Measurements from ENCODE around the gene SMCHD1.

- TF ChIP-seq EZH2 (IDR thresholded peaks at IDR 0.05; ENCODE audit: borderline replicate concordance, insufficient read depth, low read depth, low read length, poor library complexity, severe bottlenecking): no peak
- TF ChIP-seq CTCF (IDR thresholded peaks at IDR 0.05): no peak
Observed at GRCh38 chr18:2704541-2704940, 49.0 kb downstream of the SMCHD1 start.
